OCI-LY7 (cell line): ENCODE results near the gene ROM1. TPM values are rescaled to one million over a fixed set of nuclear protein-coding genes. Genes with fewer than 3 reads are reported as not detected.
"Not testable (repeated sequence)": the region's sequence is repeated elsewhere in the genome, so short reads cannot be mapped to it uniquely, and the experiment has no call there.

ENCODE experiments used
- BruUV-seq: library from RNA; stranded (reverse); fragments of 400-500 nt; replicated peaks from 2 replicates; lab custom pipeline; 2021; lab: Mats Ljungman, UMichigan
- CTCF ChIA-PET: fragments of 300-600 bp; sonication (Branson Sonifier 250); formaldehyde crosslinking; loops from one replicate; lab custom pipeline; 2022; ENCODE audit warnings: antibody characterized with exemption; ENCODE audit not compliant: unreplicated experiment; lab: Charles Lee
- POLR2A ChIA-PET: fragments of 300-600 bp; sonication (Branson Sonifier 250); formaldehyde crosslinking; loops from one replicate; lab custom pipeline; 2022; ENCODE audit warnings: antibody characterized with exemption; lab: Charles Lee
- DNase-seq: peaks from one replicate; pipeline ENCODE4 v3.0.0-alpha.2; 2015; ENCODE audit warnings: low spot score
- H2AFZ ChIP-seq: fragments of 200-600 bp; sonication (generic), shearing (Covaris generic); 2 replicates; pipeline ENCODE4 v1.6.1; 2014; ENCODE audit warnings: mild to moderate bottlenecking, antibody characterized with exemption, low read length, moderate library complexity
- H3K27ac ChIP-seq: fragments of 200-600 bp; sonication (generic); 2 replicates; pipeline ENCODE4 v1.5.1; 2014; ENCODE audit warnings: mixed run types, low read depth, mild to moderate bottlenecking, moderate library complexity, low read length, inconsistent platforms; ENCODE audit not compliant: poor library complexity, severe bottlenecking
- H3K36me3 ChIP-seq: fragments of 200-600 bp; sonication (generic); 2 replicates; pipeline ENCODE4 v1.6.1; 2014; ENCODE audit warnings: mild to moderate bottlenecking, antibody characterized with exemption, low read length, moderate library complexity, mixed read lengths; ENCODE audit not compliant: insufficient read depth
- H3K4me1 ChIP-seq: fragments of 200-600 bp; sonication (generic); 2 replicates; pipeline ENCODE4 v1.5.1; 2014; ENCODE audit warnings: mild to moderate bottlenecking, low read length; ENCODE audit not compliant: insufficient read depth, poor library complexity, severe bottlenecking
- H3K4me2 ChIP-seq: fragments of 200-600 bp; sonication (generic); 2 replicates; pipeline ENCODE4 v1.6.1; 2014; ENCODE audit warnings: mild to moderate bottlenecking, low read length
- H3K4me3 ChIP-seq: fragments of 200-600 bp; sonication (generic); 2 replicates; pipeline ENCODE4 v1.5.1; 2014; ENCODE audit warnings: mild to moderate bottlenecking, low read depth, low read length; ENCODE audit not compliant: poor library complexity, severe bottlenecking
- H3K79me2 ChIP-seq: fragments of 200-600 bp; sonication (generic); 2 replicates; pipeline ENCODE4 v1.6.1; 2016; ENCODE audit warnings: low read depth, mild to moderate bottlenecking, low read length, moderate library complexity, mixed read lengths; ENCODE audit not compliant: insufficient read depth
- H3K9me2 ChIP-seq: fragments of 200-600 bp; sonication (generic); 2 replicates; pipeline ENCODE4 v1.6.1; 2016; ENCODE audit warnings: mild to moderate bottlenecking, low read length, mixed read lengths; ENCODE audit not compliant: insufficient read depth
- H3K9me3 ChIP-seq: fragments of 200-600 bp; sonication (generic); 2 replicates; pipeline ENCODE4 v1.6.1; 2014; ENCODE audit warnings: mild to moderate bottlenecking, mixed run types, low read length, mixed read lengths
- H4K20me1 ChIP-seq: fragments of 200-600 bp; sonication (generic); 2 replicates; pipeline ENCODE4 v1.6.1; 2014; ENCODE audit warnings: mild to moderate bottlenecking, antibody characterized with exemption, low read length, moderate library complexity, mixed read lengths; ENCODE audit not compliant: insufficient read depth
- EZH2phosphoT487 ChIP-seq: fragments of 200-600 bp; sonication (generic); IDR thresholded peaks from 2 replicates; pipeline ENCODE4 v1.6.1; 2018; ENCODE audit warnings: low read depth, borderline replicate concordance, mild to moderate bottlenecking, mixed run types, antibody characterized with exemption, low read length, moderate library complexity, mixed read lengths
- intact Hi-C: fragments of 100-400 bp; cut with micrococcal nuclease; formaldehyde crosslinking; loops from one replicate; pipeline ENCODE4 v1.10.0; 2022; ENCODE audit not compliant: unreplicated experiment
- total RNA-seq, 2 experiments: library from RNA; depleted of rRNA in 1 of 2; stranded (reverse); fragments of >200 nt in 1 of 2; shearing (Covaris generic) in 1 of 2; gene quantifications; 2 replicates each; pipeline ENCODE4 v1.2.3, GENCODE V29; 2014 to 2022
- TF ChIP-seq, protein P1 (sequence below): fragments of 200-600 bp; sonication (generic); conservative IDR thresholded peaks from 2 replicates; pipeline ENCODE4 v1.5.1; 2014; ENCODE audit warnings: mild to moderate bottlenecking, antibody characterized with exemption, low read length, moderate library complexity, mixed read lengths

ROM1 gene
- total RNA-seq, 2 experiments from 2014 or later = 0.69 to 2.5 TPM

DNA sequence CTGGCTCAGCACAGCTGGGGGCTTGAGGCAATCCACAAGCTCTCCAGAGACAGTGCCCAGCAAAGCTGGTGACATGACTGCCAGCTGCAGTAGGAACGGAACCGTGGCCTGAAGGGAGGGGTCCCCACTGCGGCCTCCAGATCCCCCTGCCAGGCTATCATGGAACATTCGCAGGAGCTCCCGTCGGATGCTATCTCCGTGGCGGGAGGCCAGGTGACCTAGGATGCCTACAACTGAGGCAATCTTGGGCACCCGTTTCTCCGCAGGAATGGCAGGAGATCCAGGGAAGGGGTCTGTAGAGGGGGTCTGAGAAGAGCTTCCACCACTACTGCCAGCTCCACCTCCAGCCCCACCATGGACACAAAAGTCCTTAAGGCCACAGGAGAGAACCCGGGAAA lies 35.9 kb downstream of the ROM1 start:
- Histone ChIP-seq H3K4me3 (no peak overlapping the region), H2AFZ (no peak overlapping the region), H3K4me2 (no peak overlapping the region), H3K27ac (no peak overlapping the region), H3K36me3 (peaks cover 37% of the 10 kb centered on the region), H4K20me1 (no peaks in the 10 kb centered on the region), H3K4me1 (peaks cover 36% of the 10 kb centered on the region), H3K9me2 (no peaks in the 10 kb centered on the region), H3K79me2 (peaks cover 47% of the 10 kb centered on the region), H3K9me3 (no peaks in the 10 kb centered on the region)
- ChIA-PET POLR2A (interaction anchor here (1.2 to 10.5 kb wide), 3 partner anchors 18 to 28 kb away, joined by 4 to 159 read pairs (median 4); partner anchors contain the start of genes C11orf98, CSKMT, LBHD1 and UQCC3), CTCF (interaction anchor here (1.0 kb wide), 1 partner anchor 16 kb away, joined by 3 read pairs; the partner anchor contains the start of genes C11orf98 and CSKMT)
- DNase-seq = no peak
- BruUV-seq = no TSS peak
- intact Hi-C loops = no loop called here
- no peak for TF ChIP-seq EZH2phosphoT487
- TF ChIP-seq, protein P1, sequence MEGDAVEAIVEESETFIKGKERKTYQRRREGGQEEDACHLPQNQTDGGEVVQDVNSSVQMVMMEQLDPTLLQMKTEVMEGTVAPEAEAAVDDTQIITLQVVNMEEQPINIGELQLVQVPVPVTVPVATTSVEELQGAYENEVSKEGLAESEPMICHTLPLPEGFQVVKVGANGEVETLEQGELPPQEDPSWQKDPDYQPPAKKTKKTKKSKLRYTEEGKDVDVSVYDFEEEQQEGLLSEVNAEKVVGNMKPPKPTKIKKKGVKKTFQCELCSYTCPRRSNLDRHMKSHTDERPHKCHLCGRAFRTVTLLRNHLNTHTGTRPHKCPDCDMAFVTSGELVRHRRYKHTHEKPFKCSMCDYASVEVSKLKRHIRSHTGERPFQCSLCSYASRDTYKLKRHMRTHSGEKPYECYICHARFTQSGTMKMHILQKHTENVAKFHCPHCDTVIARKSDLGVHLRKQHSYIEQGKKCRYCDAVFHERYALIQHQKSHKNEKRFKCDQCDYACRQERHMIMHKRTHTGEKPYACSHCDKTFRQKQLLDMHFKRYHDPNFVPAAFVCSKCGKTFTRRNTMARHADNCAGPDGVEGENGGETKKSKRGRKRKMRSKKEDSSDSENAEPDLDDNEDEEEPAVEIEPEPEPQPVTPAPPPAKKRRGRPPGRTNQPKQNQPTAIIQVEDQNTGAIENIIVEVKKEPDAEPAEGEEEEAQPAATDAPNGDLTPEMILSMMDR = no peak

DNA sequence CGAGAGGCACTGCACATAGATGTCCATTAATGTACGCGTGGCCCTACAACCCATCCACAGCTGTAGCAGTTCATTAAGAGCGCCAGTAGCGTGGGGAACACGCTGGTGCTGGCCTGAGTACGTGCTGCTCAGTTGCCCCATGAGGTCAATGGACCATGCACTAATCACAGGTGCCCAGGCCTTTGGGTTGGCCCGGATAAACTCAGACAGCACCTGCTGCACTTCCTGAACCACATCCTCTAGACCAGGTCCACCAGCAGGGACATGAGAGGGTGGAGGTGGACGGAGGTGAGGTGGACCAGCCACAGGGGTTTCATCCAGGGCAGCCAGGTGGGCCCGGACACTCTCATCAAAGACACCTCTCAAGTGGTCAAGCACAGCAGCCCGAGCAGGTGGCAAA lies 36.4 kb downstream of the ROM1 start:
- no TSS peak for BruUV-seq
- Histone ChIP-seq H3K4me3 (no peak overlapping the region), H3K36me3 (peaks cover 32% of the 10 kb centered on the region), H3K4me2 (no peak overlapping the region), H3K9me2 (no peaks in the 10 kb centered on the region), H3K4me1 (peaks cover 39% of the 10 kb centered on the region), H3K79me2 (peaks cover 42% of the 10 kb centered on the region), H2AFZ (no peak overlapping the region), H3K9me3 (no peaks in the 10 kb centered on the region), H4K20me1 (no peaks in the 10 kb centered on the region), H3K27ac (no peak overlapping the region)
- intact Hi-C loops = no loop called here
- ChIA-PET POLR2A (interaction anchor here (0.7 to 10.5 kb wide), 4 partner anchors 17 to 29 kb away, joined by 4 to 159 read pairs (median 4); partner anchors contain the start of genes C11orf98, CSKMT, LBHD1 and UQCC3), CTCF (no interaction called here)
- peak; percentile 34 for DNase-seq
- TF ChIP-seq, protein P1 = no peak
- no peak for TF ChIP-seq EZH2phosphoT487

DNA sequence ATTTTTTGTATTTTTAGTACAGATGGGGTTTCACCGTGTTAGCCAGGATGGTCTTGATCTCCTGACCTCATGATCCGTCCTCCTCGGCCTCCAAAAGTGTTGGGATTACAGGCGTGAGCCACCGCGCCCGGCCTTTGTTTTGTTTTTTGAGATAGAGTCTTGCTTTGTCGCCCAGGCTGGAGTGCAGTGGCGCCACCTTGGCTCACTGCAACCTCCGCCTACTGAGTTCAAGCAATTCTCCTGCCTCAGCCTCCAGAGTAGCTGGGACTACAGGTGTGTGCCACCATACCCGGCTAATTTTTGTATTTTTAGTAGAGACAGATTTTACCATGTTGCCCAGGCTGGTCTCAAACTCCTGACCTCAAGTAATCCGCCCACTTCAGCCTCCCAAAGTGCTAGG lies 37.2 kb downstream of the ROM1 start:
- DNase-seq, intact Hi-C loops, H2AFZ ChIP-seq, CTCF ChIA-PET, BruUV-seq, H3K27ac ChIP-seq, H3K9me2 ChIP-seq, H4K20me1 ChIP-seq, H3K4me2 ChIP-seq, H3K4me3 ChIP-seq, H3K9me3 ChIP-seq: not testable (repeated sequence)
- Histone ChIP-seq H3K4me1 (peaks cover 34% of the 10 kb centered on the region), H3K36me3 (peaks cover 25% of the 10 kb centered on the region), H3K79me2 (peaks cover 34% of the 10 kb centered on the region)
- POLR2A ChIA-PET = interaction anchor here (0.6 to 10.5 kb wide), 3 partner anchors 16 to 136 kb away, joined by 3 to 159 read pairs (median 4); partner anchors contain the start of genes C11orf98 and CSKMT
